Testis (tissue), 3 donors: ENCODE measurements around the gene C22orf31. TPM values are rescaled to one million over a fixed set of nuclear protein-coding genes. Genes with fewer than 3 reads are reported as not detected.

Experiments used
- DNase-seq: peaks from one replicate; pipeline ENCODE4 v3.0.0-alpha.2; 2019
- H3K27ac ChIP-seq, 2 donors: fragments of 200-600 bp; sonication (generic); one replicate each; pipeline ENCODE4 v1.5.1; 2019
- H3K27me3 ChIP-seq: fragments of 200-600 bp; sonication (generic); one replicate; pipeline ENCODE4 v1.5.1; 2019
- H3K36me3 ChIP-seq: fragments of 200-600 bp; sonication (generic); one replicate; pipeline ENCODE4 v1.5.1; 2017; ENCODE audit warnings: low read depth; ENCODE audit errors: missing control alignments
- H3K4me1 ChIP-seq: fragments of 200-600 bp; sonication (generic); one replicate; pipeline ENCODE4 v1.5.1; 2019
- H3K4me3 ChIP-seq, 2 donors: fragments of 200-600 bp; sonication (generic); one replicate each; pipeline ENCODE4 v1.5.1; 2017 to 2019
- H3K9me3 ChIP-seq: fragments of 200-600 bp; sonication (generic); one replicate; pipeline ENCODE4 v1.5.1; 2017
- CTCF ChIP-seq, 3 experiments: fragments of 450-650 bp in 2 of 3; fragments of 200-600 bp in 1 of 3; sonication (generic) in 1 of 3; IDR thresholded peaks; one replicate each; pipeline ENCODE4 v1.5.1; 2016 to 2019; ENCODE audit warnings: antibody characterized with exemption in 3 of 3, mild to moderate bottlenecking in 2 of 3, moderate library complexity in 1 of 3
- POLR2A ChIP-seq: fragments of 450-650 bp; IDR thresholded peaks from one replicate; pipeline ENCODE4 v1.6.1; 2017; ENCODE audit warnings: antibody characterized with exemption, mild to moderate bottlenecking, moderate library complexity
- WGBS, 2 donors: methylation state at CpG; one replicate each; pipeline ENCODE4 v1.1.5; 2018; 5-methylcytosine and 5-hydroxymethylcytosine counted together
- intact Hi-C: fragments of 100-400 bp; cut with DNase I; formaldehyde crosslinking; loops from one replicate; pipeline ENCODE4 v1.15.1; 2023; ENCODE audit warnings: low total_unique reads
- polyA plus RNA-seq: library from polyadenylated mRNA; stranded (reverse); fragments of 350-450 nt; fragmentation: Illumina TruSeq; extraction: RNeasy Lipid Tissue Mini Kit (QIAGEN cat#74804); gene quantifications from one replicate; pipeline ENCODE4 v1.2.3, GENCODE V29; 2014; ENCODE audit warnings: low read depth, low replicate concordance; ENCODE audit not compliant: insufficient read depth
- total RNA-seq, 2 donors: library from RNA; depleted of rRNA; stranded (reverse); fragments of >200 nt; gene quantifications; one replicate each; pipeline ENCODE4 v1.2.3, GENCODE V29; 2016

C22orf31 gene
- total and polyA plus RNA-seq, 3 donors from 2014 or later, result 1.8 to 10.9 (median 4.5) TPM

- DNase-seq, result no peak
- H3K27ac ChIP-seq, result no peak overlapping the region
- H3K4me3 ChIP-seq, result no peak overlapping the region
- WGBS, 2 donors, result 43 to 45% methylated on average over 8 of the region's 8 CpGs
- H3K27me3 ChIP-seq, result no peaks in the 10 kb centered on the region
- no peaks in the 10 kb centered on the region for H3K36me3 ChIP-seq
- H3K4me1 ChIP-seq, result no peaks in the 10 kb centered on the region
- H3K9me3 ChIP-seq, result no peaks in the 10 kb centered on the region
- intact Hi-C loops, result no loop called here
- TF ChIP-seq POLR2A (no peak), CTCF (IDR thresholded peaks at IDR 0.05) (no peak)
These were observed 723 bp upstream of the C22orf31 start for GRCh38 chr22:29062286-29062821.

GRCh38 chr22:29060931-29061330, 700 bp downstream of the C22orf31 start:
- 61 to 62% methylated on average over 7 of the region's 7 CpGs for WGBS, 2 donors
- Histone ChIP-seq H3K27ac (no peak overlapping the region), H3K9me3 (no peaks in the 10 kb centered on the region), H3K4me1 (no peaks in the 10 kb centered on the region), H3K27me3 (no peaks in the 10 kb centered on the region), H3K4me3 (no peak overlapping the region), H3K36me3 (no peaks in the 10 kb centered on the region)
- intact Hi-C loops, result no loop called here
- DNase-seq, result no peak
- TF ChIP-seq POLR2A, result no peak
- TF ChIP-seq CTCF (IDR thresholded peaks at IDR 0.05), result no peak

GRCh38 chr22:29060251-29060869, 1.3 kb downstream of the C22orf31 start:
- H3K4me3 ChIP-seq, result no peak overlapping the region
- no peaks in the 10 kb centered on the region for H3K9me3 ChIP-seq
- H3K36me3 ChIP-seq, result no peaks in the 10 kb centered on the region
- H3K4me1 ChIP-seq, result no peaks in the 10 kb centered on the region
- no peak overlapping the region for H3K27ac ChIP-seq
- H3K27me3 ChIP-seq, result no peaks in the 10 kb centered on the region
- DNase-seq, result no peak
- TF ChIP-seq POLR2A (no peak), CTCF (IDR thresholded peaks at IDR 0.05) (no peak)
- WGBS, 2 donors, result 83 to 88% methylated on average over 12 of the region's 12 CpGs
- intact Hi-C loops, result no loop called here

- WGBS, 2 donors, result 90 to 92% methylated on average over 3 of the region's 3 CpGs
- Histone ChIP-seq H3K27ac (no peak overlapping the region), H3K4me3 (no peak overlapping the region), H3K27me3 (no peaks in the 10 kb centered on the region), H3K36me3 (no peaks in the 10 kb centered on the region), H3K9me3 (no peaks in the 10 kb centered on the region), H3K4me1 (no peaks in the 10 kb centered on the region)
- intact Hi-C loops, result no loop called here
- DNase-seq, result no peak
- no peak for TF ChIP-seq CTCF (IDR thresholded peaks at IDR 0.05)
- no peak for TF ChIP-seq POLR2A
These were observed 5.2 kb downstream of the C22orf31 start for GRCh38 chr22:29056472-29056871.

- intact Hi-C loops, result no loop called here
- H3K9me3 ChIP-seq, result no peaks in the 10 kb centered on the region
- no peak overlapping the region for H3K4me3 ChIP-seq
- 67 to 82% methylated on average over 14 of the region's 14 CpGs for whole genome bisulfite sequencing, 2 donors
- no peaks in the 10 kb centered on the region for H3K4me1 ChIP-seq
- no peak overlapping the region for H3K27ac ChIP-seq
- TF ChIP-seq CTCF (IDR thresholded peaks at IDR 0.05) (no peak), POLR2A (no peak)
- H3K36me3 ChIP-seq, result no peaks in the 10 kb centered on the region
- no peak for DNase-seq
- no peaks in the 10 kb centered on the region for H3K27me3 ChIP-seq
These were observed 6.3 kb downstream of the C22orf31 start for GRCh38 chr22:29055192-29055830.
